ENCODE data around the gene CHKA.
A peak's percentile ranks its signal among the peaks of the same experiment; 100 is the strongest.

The CHKA gene

DNA sequence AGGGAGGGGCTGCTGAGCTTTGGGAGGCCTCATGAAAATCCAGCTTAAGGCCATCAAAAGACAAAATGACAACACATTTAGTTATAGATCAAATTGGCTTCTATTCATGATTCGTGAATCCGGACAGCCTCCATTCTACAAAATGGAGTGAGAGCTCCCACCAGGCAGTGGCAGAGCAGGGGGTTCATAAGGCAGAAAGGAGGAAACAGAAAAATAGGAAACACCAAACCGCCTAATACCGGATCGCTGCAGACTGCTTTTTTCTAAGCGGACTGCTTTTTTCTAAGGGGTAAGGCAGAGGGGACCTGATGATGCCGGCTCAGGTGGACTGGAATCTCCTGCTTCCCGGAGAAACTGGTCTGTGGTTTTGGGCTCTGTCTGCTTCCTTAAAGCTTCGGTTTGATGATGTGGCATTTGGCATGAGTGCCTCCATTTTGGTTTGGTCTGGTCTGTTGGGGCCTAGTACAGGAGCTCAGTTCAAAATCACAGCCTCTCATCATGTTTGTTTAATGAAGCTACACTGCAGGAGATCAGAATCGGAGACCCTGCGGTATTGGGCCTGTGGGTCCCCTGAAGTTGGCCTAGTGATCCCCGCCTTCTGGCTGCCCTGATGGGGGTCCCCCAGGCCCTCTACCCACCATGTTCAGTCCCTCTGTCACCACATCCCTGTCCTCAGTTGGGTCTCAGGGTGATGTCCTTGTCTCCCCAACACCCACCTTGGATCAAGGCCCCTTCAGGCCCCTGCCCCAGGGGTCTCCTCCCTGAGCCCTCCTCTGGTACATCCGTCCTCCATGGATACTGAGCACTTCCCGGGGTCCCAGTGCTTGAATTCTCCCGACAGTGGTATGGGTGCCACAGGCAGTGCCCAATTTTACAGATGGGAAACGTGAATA is 109.9 kb downstream of the CHKA start:
- Histone ChIP-seq H3K4me1 (ENCODE audit: control insufficient read depth, insufficient read depth, low read length, poor library complexity, severe bottlenecking) (peaks cover 21% of the 10 kb centered on the region), H3K36me3 (ENCODE audit: control insufficient read depth, insufficient read depth, low read length) (no peaks in the 10 kb centered on the region), H3K4me3 (ENCODE audit: extremely low read depth, insufficient read depth, low read length, poor library complexity, severe bottlenecking) (no peak overlapping the region), H3K9me3 (ENCODE audit: control insufficient read depth, low read length) (peaks cover 6% of the 10 kb centered on the region), H3K27ac (ENCODE audit: low read depth, low read length, severe bottlenecking) (no peak overlapping the region)
- WGBS, 2 experiments (ENCODE audit: insufficient coverage in 2 of 2) = 95 to 96% methylated on average over 13 to 15 of the region's 16 CpGs

DNA sequence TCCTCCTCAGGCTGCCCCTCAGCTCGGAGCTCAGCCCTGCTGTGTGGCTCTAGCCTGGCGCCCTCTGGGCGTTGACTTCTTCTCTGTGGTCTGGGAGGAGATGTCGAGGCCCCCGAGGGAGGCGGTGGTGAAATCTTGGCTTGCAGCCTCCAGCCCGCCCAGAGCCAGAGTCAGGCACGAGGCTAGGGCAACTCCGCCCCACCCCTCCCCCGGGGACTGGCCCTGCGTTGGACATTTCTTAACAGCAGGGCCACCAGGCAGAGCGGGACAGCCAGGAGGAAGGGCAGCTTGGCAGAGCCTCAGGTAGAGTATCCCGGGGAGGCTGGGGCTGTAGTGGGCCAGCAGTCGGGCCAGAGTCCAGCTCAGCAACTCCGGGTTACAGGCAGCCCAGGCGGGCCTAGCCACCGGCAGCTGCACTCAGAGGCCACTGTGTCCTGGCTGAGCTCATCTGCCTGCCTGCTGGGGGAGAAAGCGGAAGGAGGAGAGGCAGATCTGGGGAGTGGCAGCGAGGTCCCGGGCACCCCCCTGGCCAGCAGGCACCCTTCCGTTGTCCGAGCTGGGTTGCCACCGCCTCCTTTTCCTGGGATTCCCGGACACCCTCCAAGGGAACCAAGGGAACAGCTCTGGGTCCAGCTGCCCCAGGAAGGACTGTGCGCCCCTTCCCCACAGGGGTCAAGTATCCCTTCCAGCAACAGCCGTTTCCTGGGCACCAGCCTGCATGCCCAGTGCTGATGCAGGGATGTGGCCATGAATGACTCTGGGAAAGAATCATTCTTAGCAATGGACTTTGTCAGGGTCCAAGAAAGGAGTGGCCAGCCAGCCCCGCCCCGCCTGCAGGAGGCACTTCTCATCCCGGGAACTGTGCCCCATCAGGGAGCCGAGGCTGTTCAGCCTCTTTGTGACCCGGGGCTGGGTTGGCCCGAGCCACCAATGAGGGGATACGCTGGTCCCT is 110.8 kb downstream of the CHKA start, which contains the start of gene ALDH3B1:
Gene ALDH3B1 (plus strand): TSS at position 238 of the 952 bp plus-strand sequence. CDS start 4,971 bp downstream, outside the sequence.
- 47 to 61% methylated on average over 29 to 32 of the region's 33 CpGs for WGBS, 2 experiments (ENCODE audit: insufficient coverage in 2 of 2)
- Histone ChIP-seq H3K9me3 (ENCODE audit: control insufficient read depth, low read length) (peaks cover 6% of the 10 kb centered on the region), H3K4me1 (ENCODE audit: control insufficient read depth, insufficient read depth, low read length, poor library complexity, severe bottlenecking) (peaks cover 21% of the 10 kb centered on the region), H3K4me3 (ENCODE audit: extremely low read depth, insufficient read depth, low read length, poor library complexity, severe bottlenecking) (no peak within 1 kb of the TSS), H3K27ac (ENCODE audit: low read depth, low read length, severe bottlenecking) (no peak within 1 kb of the TSS), H3K36me3 (ENCODE audit: control insufficient read depth, insufficient read depth, low read length) (no peaks in the 10 kb centered on the region)

DNA sequence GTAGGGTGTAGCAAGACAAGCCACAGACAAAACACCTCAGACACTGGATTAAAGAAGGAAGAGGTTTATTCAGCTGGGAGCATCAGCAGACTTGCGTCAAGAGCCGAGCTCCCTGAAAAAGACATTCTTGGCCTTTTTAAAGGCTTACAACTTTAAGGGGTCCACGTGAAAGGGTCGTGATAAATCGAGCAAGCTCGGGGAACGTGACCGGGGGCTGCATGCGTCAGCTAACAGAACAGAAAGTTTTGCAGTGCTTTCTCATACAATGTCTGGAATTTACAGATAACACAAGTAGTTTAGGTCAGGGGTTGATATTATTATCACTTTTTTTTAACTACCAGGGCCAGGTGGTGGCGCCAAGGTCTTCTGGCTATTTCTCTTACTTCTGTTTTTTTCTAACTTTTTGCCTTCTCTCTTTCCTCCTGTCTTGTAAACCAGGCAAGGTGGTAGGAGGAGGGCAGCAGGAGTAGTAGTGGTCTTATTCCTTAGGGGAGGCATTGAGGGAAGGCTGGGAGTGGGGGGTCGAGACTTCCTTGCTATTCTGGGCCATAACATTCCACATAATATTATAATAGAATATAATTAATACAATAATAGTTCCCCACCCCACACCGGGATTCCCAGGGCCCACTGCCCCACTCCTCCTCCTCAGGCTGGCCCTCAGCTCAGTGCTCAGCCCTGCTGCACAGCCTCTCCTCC is 111.6 kb downstream of the CHKA start:
- H3K27ac ChIP-seq (ENCODE audit: low read depth, low read length, severe bottlenecking) = no peak overlapping the region

DNA sequence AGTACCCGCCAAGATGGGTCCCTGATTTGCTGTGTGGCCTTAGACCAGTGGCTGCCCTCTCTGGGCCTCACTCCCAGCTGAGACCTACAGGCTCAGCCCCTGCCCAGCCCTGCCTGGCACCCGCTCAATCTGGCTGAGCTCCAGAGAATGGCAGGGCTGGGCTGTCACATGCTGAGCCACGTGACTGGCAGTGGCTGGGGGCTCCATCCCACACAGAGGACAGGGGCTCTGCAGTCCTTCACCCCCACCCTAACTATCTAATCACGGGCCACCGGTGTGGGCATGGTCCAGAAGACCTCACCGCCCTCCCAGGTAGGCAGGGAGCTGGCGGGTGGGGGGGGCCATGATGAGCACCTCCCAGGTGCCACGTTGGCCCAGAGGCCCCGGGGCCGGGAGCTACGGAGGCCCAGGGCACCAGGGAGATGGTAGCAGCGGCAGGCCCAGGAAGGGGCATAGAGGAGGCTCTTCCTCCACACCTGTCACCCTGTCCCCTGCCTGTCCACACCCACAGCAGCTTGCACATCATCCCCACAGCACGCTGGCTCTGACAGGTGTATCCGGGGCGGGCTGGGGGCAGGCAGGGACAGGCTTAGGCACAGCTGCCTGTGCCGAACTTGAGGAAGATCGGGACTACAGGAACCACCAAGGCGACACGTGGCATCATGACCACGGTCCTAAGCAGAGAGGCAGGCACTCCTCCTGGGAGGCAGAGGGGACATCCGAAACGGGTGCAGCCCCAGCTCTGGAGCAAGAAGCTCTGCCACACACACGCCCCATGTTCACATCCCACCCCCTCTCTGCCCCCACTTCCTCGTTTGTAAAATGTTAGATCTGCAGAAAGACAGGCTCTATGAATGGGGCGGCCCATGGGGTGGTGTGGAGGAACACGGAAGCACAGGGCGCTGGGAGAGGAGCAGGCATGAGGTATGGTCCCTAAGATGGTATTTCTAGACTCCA is 112.5 kb downstream of the CHKA start:
- Histone ChIP-seq H3K27ac (ENCODE audit: low read depth, low read length, severe bottlenecking) (no peak overlapping the region), H3K36me3 (ENCODE audit: control insufficient read depth, insufficient read depth, low read length) (no peaks in the 10 kb centered on the region), H3K4me1 (ENCODE audit: control insufficient read depth, insufficient read depth, low read length, poor library complexity, severe bottlenecking) (peaks cover 15% of the 10 kb centered on the region), H3K4me3 (ENCODE audit: extremely low read depth, insufficient read depth, low read length, poor library complexity, severe bottlenecking) (no peak overlapping the region), H3K9me3 (ENCODE audit: control insufficient read depth, low read length) (peaks cover 6% of the 10 kb centered on the region)
- WGBS, 2 experiments (ENCODE audit: insufficient coverage in 2 of 2) = 88 to 91% methylated on average over 19 to 24 of the region's 27 CpGs

More for the DNA sequence above, 111.6 kb downstream of the CHKA start:
- no peak overlapping the region for H3K4me3 ChIP-seq (ENCODE audit: extremely low read depth, insufficient read depth, low read length, poor library complexity, severe bottlenecking)
- peaks cover 19% of the 10 kb centered on the region for H3K4me1 ChIP-seq (ENCODE audit: control insufficient read depth, insufficient read depth, low read length, poor library complexity, severe bottlenecking)
- WGBS, 2 experiments (ENCODE audit: insufficient coverage in 2 of 2) = 93 to 94% methylated on average over 6 to 7 of the region's 12 CpGs
- H3K36me3 ChIP-seq (ENCODE audit: control insufficient read depth, insufficient read depth, low read length) = no peaks in the 10 kb centered on the region
- peaks cover 6% of the 10 kb centered on the region for H3K9me3 ChIP-seq (ENCODE audit: control insufficient read depth, low read length)

DNA sequence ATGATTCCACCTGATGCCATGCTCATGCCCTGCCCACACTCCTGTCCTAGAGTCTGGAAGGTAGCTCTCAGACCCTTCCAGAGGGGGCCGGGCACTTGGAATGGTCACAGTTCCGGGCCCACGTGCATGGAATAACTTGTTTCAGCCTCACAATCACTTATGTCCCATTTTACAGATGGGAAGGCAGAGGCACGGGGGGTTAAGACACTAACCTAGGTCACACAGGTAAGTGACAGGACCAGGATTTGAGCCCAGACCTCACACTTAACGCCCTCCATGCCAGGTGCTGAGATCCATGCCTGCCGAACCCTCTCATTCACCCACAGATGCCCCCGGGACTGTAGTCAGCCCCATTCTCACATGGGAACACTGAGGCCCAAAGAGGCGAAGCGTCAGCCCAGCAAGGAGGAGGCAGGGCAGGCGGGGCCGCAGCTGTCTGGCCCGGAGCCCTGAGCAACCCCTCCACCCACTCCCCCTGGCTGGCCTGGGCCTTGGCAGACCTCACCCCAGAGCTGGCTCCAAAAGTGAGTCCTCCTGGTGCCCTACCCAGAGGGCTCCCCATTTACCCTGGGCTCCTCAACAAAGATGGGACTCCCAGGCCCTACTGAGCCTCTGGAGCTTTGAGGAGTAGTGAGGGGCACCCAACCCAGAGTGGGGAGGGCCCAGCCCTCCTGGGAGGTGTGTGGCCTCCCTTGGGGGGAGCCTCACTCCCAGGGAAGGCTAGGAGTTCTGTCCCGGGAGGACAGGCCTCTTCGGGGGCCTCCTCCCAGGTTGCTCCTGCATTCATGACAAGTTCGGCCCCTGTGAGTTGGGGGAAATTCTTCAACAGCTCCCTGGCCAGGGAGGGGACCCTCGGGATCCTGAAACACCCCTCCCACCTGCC is 113.4 kb downstream of the CHKA start:
- Histone ChIP-seq H3K4me1 (ENCODE audit: control insufficient read depth, insufficient read depth, low read length, poor library complexity, severe bottlenecking) (peaks cover 11% of the 10 kb centered on the region), H3K4me3 (ENCODE audit: extremely low read depth, insufficient read depth, low read length, poor library complexity, severe bottlenecking) (no peak overlapping the region), H3K36me3 (ENCODE audit: control insufficient read depth, insufficient read depth, low read length) (no peaks in the 10 kb centered on the region), H3K27ac (ENCODE audit: low read depth, low read length, severe bottlenecking) (no peak overlapping the region), H3K9me3 (ENCODE audit: control insufficient read depth, low read length) (peaks cover 6% of the 10 kb centered on the region)
- WGBS, 2 experiments (ENCODE audit: insufficient coverage in 2 of 2) = 91% methylated on average over 12 to 14 of the region's 16 CpGs

DNA sequence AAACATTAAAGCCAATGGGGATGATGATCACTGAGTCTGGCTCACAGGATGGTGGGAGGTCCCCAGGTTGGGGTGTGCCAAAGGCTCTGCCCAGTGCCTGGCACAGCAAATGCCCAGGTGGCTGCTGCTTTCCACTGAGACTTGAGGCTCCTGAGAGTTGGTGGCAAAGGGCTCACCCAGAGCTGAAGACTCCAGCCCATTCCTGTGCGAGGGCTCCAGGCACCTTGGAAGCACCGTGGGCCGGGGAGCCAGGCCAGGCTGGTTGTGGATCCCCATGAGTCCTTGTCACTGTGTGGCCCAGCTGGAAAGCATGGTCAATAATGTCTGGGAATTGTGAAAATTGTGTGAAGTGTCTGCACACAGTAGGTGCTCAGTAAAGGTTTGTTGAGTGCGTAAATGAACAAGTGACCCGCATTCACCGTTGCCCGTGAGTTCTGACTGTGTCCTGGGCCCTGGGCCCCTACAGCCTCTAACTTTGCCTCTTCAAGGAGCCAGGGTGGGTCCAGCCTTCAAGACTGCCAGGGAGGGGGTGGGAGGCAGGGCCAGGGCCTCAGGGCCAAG is 114.5 kb downstream of the CHKA start:
- Histone ChIP-seq H3K4me3 (ENCODE audit: extremely low read depth, insufficient read depth, low read length, poor library complexity, severe bottlenecking) (no peak overlapping the region), H3K36me3 (ENCODE audit: control insufficient read depth, insufficient read depth, low read length) (no peaks in the 10 kb centered on the region), H3K4me1 (ENCODE audit: control insufficient read depth, insufficient read depth, low read length, poor library complexity, severe bottlenecking) (peaks cover 4% of the 10 kb centered on the region), H3K27ac (ENCODE audit: low read depth, low read length, severe bottlenecking) (no peak overlapping the region), H3K9me3 (ENCODE audit: control insufficient read depth, low read length) (peaks cover 6% of the 10 kb centered on the region)
- 97% methylated on average over 7 of the region's 7 CpGs for WGBS, 2 experiments (ENCODE audit: insufficient coverage in 2 of 2)

DNA sequence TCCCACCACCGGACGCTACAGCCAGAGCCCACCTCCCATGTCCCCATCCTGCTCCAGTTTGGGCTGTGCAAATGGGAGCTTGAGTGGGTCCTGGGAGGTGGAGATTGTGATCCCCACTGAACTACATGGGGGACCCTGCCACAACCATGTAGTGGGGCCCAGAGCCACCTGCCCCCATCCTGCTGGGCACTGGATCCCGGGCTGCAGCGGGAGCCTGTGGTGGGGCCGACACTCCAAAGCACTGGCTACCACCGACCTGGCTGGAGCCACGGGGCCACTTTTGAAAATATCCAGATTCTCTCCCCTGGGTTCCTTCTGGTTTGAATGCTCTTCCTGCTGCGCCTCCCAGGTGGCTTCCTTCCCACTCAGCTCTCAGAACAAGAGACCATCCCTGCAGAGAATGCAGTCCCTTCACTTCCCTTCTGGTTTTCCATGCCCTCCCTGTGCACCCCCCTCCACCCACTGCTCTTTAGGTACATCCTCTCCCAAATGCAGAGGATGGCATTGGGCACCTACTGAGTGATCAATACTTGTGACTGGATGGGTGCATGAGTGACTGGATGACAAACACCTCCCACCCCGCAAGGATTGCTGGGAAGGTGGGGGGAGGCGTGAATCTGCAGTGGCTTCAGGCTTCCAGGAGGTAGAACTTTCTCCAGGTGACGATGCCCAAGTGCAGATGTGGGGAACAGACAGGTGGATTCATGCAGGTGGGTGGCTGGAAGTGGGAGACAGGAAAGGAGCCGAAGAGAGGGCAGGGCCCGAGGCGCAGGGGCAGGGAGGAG is 116.4 kb downstream of the CHKA start:
- Histone ChIP-seq H3K36me3 (ENCODE audit: control insufficient read depth, insufficient read depth, low read length) (no peaks in the 10 kb centered on the region), H3K4me1 (ENCODE audit: control insufficient read depth, insufficient read depth, low read length, poor library complexity, severe bottlenecking) (no peaks in the 10 kb centered on the region), H3K4me3 (ENCODE audit: extremely low read depth, insufficient read depth, low read length, poor library complexity, severe bottlenecking) (peak overlapping the region; percentile 50), H3K9me3 (ENCODE audit: control insufficient read depth, low read length) (peaks cover 6% of the 10 kb centered on the region), H3K27ac (ENCODE audit: low read depth, low read length, severe bottlenecking) (no peak overlapping the region)
- 82 to 88% methylated on average over 10 to 12 of the region's 14 CpGs for WGBS, 2 experiments (ENCODE audit: insufficient coverage in 2 of 2)

DNA sequence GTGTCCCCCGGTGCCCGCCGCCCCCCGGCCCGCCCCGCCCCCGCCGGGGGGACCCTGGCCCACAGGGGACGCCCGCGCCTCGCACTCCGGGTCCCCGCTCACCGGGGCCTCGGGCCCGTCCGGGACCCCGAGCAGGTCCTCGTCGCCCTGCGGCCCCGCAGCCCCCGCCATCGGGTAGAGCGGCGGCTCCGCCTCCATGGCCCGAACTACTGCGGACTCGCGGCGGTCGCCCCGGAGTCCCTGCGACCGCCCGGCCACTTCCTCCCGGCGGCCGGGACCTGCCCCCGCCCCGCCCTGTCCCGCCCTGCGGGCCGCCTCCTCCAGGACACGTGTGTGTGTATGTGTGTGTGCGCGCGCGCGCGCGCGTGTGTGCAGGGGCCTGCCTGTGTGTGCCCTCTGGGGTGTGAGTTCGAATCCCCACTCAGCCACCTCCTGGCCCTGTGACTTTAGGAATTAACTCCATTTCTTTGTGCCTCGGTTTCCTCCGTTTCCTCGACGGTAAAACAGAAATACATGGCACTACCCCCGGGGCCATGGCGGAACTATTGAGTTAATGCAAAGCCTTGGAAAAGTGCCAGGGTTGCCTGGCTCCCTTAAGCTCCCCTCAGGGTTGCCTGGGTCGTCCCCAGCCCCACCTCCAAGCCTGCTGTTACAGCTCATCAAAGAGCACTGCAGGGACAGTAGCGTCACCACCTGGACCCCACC is 117.2 kb downstream of the CHKA start, which contains the start of gene UNC93B1:
Gene UNC93B1 (minus strand): TSS at position 252 of the 705 bp plus-strand sequence. CDS start 54 bp downstream, at position 198.
- H3K27ac ChIP-seq (ENCODE audit: low read depth, low read length, severe bottlenecking) = no peak within 1 kb of the TSS
- peaks cover under 1% of the 10 kb centered on the region for H3K9me3 ChIP-seq (ENCODE audit: control insufficient read depth, low read length)
- H3K36me3 ChIP-seq (ENCODE audit: control insufficient read depth, insufficient read depth, low read length) = no peaks in the 10 kb centered on the region
- H3K4me1 ChIP-seq (ENCODE audit: control insufficient read depth, insufficient read depth, low read length, poor library complexity, severe bottlenecking) = no peaks in the 10 kb centered on the region
- H3K4me3 ChIP-seq (ENCODE audit: extremely low read depth, insufficient read depth, low read length, poor library complexity, severe bottlenecking) = peak within 1 kb of the TSS; percentile 50
- WGBS, 2 experiments (ENCODE audit: insufficient coverage in 2 of 2) = 7 to 10% methylated on average over 24 to 27 of the region's 64 CpGs
